ENCODE results near the gene IRAK2.

Gene IRAK2

DNA sequence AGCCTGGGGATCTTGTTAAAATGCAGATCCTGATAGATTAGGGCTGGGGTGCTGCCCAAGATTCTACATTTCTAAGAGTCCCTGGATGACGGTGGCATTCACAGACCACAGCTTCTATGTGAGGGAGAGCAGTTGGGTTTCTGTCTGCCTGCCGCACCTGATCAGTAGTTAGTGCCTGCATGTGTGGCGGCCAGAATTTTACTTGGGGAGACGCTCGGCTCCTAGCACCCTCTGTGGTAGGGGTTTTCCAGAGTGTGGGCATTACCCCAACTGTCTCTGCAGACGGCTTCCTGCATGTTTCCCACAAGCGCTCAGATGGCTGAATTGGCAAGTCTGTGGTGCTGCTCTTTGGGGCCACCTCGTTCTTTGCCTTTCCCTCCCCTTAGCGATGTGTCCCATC is 119.8 kb downstream of the IRAK2 start:
- no peak for DNase-seq (ENCODE audit: low spot score)

- peak; percentile 85 for DNase-seq (ENCODE audit: low spot score)
Measured at GRCh38 chr3:10285272-10286132, 120.8 kb downstream of the IRAK2 start.

- DNase-seq (ENCODE audit: low spot score): no peak
Measured at GRCh38 chr3:10286133-10286524, 121.4 kb downstream of the IRAK2 start.

DNA sequence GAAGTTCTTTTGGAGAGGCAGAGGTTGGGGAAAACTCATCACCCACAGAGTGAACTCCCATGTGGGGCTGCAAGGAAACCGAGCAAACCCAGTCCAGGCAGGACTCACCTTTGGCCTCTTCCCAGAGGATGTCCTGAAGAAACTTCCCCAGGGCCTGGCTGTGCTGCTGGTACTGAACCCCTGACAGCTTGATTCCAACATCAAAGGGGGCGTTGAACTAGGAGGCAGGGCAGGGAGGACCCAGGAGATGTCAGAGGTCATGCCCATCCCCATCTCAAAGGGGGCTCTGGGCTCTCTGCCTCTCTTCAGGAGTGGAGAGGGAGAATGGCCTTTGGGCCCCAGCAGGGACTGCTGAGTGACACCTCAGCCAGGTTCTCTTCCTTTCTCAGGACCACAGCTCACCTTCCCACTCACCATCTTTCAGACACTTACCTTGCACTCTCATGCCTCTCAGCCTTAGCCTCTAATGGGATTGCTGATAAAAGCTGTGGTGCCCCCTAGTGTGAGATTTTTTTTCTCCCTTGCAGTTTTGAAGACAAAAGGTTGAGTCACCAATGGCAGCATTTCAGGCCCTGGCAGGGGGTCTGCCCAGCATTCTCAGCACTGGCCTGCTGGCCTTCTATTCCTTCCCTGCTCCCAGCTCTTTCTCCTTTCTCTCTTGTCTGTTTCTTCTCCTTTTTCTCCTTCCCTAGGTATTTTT is 122.0 kb downstream of the IRAK2 start:
- peak; percentile 43 for DNase-seq (ENCODE audit: low spot score)

DNA sequence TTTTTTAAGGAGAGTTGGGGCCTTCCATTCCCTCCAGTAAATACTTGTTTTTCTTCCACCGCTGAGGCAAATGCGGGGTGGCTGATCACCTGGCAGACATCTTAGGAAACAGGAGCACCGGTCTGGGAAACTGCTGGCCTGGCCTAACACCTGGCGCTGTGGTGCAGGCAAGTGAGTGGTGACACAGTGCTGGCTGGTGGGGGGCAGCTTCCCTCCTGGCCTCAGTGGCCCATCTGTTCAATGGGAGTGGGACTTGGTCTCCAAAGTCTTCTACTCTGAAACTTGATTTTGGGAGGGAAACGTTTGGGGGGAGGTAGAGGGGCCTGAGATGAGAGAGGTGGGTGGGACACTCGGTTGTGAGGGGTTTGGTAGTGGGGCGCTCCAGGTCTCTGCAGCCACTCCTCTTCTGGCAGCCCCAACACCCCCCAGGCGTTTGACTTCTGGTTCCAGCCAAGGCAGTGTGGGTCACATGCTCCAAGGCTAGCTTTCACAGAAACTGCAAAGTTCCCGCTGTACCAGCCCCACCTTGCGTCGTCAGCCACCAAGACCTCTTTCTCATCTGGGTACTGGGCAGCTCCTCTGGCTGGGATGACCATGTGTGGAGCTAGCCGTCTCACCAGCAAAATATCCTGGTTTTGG is 123.3 kb downstream of the IRAK2 start:
- DNase-seq (ENCODE audit: low spot score): no peak

DNA sequence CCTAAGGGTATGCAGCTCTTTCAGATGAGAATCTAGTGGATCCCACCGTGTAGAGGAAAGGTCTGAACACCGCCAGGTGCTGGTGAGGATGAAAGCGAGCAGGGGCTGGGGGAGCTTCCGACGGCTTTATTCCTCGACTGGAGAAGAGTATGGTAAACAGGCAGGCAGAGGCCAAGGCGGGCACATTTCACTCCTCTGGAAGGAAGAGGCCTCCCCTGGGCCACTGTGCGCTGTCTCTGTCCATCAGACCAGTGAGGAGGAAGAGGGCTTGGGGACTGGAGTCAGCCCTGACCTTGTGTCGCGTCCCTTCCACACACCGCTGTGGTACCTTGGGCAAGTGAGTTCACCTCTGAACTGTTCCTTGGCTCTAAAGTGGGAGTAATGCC is 123.8 kb downstream of the IRAK2 start:
- DNase-seq (ENCODE audit: low spot score): no peak

DNA sequence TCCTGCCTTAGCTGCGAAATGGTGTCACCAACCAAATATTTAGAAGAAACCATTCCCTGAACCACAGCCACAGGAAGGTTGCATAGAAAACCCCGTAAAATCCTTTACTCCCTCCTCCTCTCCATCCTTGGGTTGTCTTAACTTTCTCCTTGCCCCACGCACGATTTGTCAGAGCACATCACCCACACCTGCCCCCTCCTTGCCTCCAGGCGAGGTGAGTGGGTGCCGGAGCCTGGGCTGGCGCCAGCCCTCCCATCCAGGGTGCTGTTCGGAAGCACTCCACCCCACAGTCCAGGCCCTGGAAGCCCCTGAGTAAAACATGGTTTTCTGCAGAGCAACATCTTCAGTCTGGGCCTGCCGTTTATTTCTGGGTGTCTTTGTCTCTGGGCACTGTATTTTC is 124.4 kb downstream of the IRAK2 start:
- peak; percentile 57 for DNase-seq (ENCODE audit: low spot score)

DNA sequence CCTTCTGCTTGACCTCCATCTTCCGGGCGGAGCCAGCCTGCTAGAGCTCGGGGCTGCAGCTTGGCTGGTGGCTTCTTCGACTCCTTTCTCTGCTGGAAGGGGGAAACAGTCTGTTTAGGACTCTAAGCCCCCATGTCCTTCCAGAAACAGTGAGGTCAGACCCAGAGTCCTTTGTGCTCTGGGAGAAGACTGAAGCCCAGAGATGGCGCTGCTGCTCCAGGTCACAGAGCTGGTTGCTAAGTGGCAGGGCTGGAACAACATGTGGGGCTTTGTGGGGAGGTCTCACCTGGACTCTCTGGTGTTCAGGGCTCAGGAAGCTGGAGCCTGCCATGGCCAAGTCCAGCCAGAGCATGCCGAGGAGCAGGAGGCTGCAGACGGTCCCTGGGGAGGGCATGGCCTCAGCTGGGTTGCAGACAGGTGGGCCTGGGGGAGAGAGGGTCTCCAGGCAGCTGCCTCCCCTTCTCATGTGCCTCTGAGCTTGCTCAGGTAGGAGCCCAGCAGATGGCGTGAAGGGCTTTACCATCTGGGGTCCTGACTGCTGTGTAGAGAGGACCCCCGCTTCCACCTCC is 125.2 kb downstream of the IRAK2 start:
- no peak for DNase-seq (ENCODE audit: low spot score)

GRCh38 chr3:10290481-10291176 is 125.9 kb downstream of the IRAK2 start:
- DNase-seq (ENCODE audit: low spot score): no peak

GRCh38 chr3:10291641-10292040 is 126.9 kb downstream of the IRAK2 start:
- no peak for DNase-seq (ENCODE audit: low spot score)

DNA sequence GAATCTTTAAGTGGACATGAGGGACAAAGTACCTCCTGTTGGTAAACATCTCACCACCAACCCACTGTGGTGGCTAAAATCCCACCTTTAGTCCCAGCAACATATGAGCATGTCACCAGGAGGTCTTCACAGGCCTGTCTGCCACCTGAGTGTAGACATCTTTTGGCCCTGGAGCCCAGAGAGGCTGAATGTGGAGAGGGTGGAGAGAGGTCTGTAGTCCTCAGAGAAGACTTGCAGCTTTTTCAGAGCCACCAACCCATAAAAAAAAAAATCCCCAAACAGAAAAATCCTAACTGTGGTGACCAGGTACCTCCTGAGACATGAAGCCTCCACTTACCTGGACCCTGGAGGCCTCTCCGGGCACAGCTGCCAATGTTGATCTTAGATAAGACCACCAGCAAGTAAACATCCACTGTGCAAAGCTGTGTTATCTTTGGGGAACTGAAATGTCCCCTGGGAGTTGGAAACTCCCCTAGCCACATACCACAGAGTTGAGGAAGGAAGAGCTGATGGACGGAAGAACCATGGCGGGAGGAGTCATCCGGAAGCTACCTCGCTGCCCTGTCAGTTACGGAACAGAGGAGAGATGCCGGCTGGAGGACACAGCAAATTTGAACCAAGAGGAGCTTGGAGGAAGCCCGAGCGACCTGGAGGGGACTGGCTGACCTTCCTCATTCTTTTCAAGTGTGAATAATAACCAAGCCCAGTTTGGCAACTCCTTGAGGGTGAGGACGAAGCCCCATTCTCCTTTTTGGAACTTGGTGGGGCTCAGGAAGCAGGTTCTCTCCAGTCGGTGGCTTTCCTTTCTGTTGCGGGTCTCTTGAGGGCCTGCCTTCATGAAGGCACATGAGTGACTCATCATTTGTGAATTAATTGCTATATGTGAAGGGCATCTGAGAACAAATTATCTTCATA is 128.0 kb downstream of the IRAK2 start, which contains the start of gene GHRL:
TSS of gene GHRL (minus strand) at position 443 of the 915 bp plus-strand sequence. CDS start 2,767 bp downstream, outside the sequence.
- no peak for DNase-seq (ENCODE audit: low spot score)
